NCI-H1436 treated with DMSO at 0.1 percent for 48 hours (cell line): ENCODE measurements around the gene TEDDM1.
"Not testable (repeated sequence)": the region's sequence is repeated elsewhere in the genome, so short reads cannot be mapped to it uniquely, and the experiment has no call there.

Experiments used
- DNase-seq: peaks from one replicate; lab custom pipeline; 2025; lab: John Stamatoyannopoulos, UW

The TEDDM1 gene, protein sequence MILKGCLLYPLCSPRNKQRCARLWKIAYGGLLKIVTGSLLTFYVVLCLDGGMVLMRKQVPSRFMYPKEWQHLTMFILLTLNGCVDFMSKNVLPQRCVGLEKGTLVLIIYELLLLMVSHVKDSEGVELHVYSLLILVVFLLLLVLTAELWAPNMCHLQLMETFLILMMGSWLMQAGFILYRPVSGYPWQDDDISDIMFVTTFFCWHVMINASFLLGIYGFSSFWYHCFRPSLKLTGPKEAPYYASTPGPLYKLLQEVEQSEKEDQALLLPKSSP

DNA sequence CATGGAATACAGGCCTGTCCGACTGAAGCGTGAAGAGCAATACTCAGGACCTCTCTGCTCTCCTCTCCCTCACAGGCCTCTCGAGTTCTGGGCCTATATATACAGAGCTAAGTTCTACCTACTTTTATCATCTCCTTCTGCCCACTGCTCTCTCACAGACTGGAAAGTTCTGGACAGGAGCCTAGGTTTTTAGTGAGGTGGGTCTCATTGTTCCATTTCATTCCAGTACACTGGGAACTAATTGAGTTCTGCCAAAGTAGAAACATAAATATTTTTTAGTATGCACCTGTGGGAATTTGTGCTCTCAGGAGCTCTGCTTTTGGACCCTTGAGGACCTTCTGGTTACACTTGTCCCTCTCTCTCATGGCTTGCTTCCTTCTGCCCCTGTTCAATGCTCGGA lies at the start of gene TEDDM1:
Gene TEDDM1, minus strand, starts transcription at position 101 of the 400 bp plus-strand sequence. CDS start 182 bp downstream, outside the sequence.
- no peak for DNase-seq

DNA sequence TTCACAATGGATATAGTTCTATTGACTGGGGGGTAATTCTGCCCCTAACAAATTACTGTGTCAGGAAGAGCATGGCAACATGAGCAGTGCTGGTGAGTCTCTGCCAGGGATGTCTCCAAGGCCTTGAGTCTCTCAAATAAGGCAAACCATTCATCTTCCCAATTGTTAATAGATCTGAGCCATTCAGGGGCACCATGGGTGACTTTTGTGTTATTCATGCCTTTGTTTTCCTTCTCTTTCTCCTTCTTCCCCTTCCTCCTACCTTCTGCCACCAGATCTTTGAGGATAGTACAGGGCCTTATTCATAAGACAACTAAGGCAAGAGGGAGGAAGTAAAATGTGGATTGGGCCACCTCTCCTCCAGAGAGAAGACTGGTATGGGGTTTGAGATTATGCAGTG lies 49.6 kb upstream of the TEDDM1 start, which contains the start of gene RGSL1:
Gene RGSL1, plus strand, starts transcription at position 60 of the 400 bp plus-strand sequence. Its CDS starts 20 bp downstream, at position 80.
- DNase-seq, result no peak

DNA sequence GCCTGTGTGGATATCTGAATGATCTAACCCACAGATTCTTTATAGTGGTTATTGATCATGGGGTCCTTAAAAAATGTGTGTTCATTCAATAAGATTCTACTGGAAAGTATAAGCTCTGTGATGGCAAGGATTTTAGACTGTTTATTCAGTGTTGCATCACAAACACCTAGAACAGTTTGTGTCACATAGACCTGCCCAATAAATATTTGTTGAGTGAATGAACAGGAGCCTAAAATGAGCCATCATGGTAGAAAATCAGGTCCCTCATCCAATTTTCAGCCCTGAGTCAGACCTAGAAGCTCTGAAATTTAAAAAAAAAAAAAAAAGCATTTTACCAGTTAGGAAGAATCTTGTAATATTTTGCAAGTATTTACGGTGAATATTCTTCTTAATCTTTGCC lies 47.2 kb upstream of the TEDDM1 start:
- no peak for DNase-seq

DNA sequence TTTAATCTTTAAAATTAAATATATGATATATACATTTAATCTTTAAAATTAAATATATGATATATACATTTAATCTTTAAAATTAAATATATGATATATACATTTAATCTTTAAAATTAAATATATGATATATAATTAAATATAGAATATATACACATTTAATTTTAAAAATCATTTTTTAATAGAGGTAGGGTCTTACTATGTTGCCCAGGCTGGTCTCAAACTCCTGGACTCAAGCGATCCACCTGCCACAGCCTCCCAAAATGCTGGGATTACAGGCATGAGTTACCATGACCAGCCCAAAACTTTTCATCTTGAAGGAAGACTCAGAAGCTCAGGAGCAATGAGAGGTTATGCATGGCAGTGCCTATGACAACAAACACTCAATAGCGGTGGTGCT lies 46.7 kb upstream of the TEDDM1 start:
- DNase-seq, result not testable (repeated sequence)

DNA sequence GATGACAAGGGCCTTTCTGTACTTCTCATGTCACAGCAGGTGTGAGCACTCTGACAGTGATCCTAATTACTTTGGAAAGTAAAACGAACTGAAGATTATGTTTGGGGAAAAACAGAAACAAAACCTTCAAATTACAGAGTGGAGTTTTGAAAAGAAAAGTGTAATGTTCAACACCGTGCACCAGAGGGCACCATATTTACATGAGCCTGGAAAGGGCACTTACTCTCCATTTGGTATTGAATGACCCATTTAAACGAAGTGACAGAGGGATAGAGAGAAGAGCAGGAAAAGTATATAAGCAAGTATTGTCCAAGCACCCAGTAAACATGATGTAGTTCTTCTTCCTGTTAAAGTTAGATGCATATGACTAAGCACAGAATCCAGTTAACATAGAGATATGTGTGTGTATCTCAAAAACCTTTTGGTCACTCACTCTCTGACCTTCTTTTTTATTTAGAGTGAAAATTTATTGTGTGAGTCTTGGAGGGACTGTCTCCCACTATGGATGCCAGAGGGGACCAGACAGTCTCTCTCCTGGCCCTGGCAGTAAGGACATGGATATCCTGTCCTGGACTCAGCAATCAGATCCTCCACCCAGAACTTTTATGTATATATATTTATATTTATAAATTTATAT lies 45.7 kb upstream of the TEDDM1 start:
- DNase-seq, result peak; percentile 71

DNA sequence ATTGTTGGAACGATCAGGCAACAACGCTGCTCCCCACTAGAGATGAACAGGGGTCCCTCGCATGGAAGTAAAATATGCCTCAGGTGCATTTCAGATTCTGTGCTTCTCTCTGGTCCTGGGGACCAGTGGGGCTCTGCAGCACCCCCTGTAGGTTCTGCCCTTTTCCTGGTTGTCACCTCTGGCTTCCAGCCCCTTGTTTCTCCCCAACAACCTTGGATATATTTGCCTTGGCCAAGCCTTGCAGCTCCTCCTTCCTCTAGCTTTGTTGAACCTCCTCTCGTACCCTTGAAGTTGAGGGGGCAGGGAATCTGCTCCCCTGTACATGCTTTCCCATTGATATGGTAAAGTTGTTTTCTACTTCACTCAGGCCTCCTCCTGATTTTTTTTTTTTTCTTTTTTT lies 44.0 kb upstream of the TEDDM1 start:
- DNase-seq, result no peak

DNA sequence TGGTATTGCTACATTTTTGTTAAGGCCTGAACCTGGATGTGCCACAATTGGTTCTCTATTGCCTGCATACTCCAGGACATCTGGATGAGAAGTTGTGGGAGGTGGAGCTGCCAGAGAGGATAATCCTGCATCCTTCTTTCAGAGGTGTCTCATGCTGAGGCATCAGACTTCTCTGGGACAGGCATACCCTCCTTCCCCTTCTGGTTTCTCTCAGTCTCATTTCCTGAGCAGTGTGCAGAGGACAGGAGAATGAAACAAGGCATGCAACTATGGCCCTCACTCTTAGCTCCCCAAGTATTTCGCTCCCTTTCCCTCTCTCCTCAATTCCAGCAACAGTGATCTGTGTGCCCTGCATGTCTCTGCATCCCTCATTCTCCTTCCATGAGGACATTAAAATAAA lies 41.9 kb upstream of the TEDDM1 start:
- no peak for DNase-seq

DNA sequence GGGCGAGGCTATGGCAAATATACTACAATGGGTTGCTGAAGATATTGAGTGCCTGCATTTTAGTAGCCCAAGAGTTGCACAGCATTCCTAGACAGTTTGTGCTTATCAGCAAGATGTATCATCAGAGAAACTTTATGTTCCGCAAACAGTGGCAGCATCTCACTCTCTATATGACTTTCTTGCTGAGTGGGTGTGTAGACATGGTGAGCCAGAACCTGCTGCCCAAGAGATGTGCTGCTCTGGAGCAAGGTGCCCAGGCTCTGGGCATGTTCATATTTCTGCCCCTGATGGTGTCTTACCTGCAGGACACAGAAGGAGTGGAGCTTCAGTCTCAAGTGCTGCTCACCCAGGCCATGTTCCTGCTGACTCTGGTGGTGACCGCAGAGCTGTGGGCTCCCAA lies 41.3 kb upstream of the TEDDM1 start:
- no peak for DNase-seq

DNA sequence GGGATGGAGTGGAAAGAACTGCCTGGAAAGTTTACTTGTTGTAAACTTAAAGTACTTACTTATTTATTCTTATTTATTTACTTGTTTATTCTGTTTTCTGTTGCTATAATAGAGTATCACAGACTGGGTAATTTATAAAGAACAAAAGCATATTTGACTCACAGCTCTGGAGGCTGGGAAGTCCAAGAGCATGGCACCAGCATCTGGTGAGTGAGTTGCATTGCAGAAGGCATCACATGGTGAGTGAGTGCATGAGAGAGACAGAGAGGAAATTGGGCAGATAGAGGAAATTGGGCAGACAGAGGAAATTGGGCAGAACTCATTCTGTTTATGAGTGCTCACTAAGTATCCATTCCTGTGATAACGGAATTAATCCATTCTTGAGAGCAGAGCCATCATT lies 37.9 kb upstream of the TEDDM1 start:
- no peak for DNase-seq

DNA sequence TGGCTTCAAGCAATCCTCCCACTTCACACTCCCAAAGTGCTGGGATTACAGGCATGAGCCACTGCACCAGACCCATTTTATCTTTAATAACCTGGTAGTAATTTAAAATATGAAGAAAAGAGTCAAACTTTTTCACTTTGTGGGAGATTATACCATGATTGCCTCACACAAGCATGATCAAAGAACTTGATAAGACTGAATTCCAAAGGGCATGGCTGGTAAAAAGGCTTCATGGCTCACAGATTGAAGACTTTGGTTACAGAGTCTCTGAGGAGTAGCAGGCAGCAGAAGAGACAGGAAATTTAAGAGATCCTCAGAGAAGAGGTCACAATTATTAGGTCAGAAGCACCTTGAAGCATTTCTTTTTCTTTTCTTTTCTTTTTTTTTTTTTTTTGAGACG lies 33.1 kb upstream of the TEDDM1 start:
- DNase-seq, result no peak

DNA sequence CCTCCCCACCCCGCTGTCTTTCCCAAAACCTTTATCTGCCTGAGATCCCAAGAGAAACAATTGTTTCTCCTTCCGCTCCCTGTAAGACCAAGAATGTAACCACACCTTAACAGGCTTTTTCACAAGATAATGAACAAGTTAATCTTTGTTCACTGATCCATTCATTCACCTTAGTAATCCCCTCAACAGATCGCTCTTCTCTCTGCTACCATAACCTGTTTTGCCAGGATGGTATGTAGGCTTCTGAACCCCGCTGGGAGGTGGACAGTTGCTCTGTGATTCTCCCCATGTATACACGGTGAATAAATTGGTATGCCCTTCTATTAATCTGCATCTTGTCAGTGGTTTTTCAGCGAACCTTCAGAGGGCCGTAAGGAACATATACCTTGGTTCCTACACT lies 30.8 kb upstream of the TEDDM1 start:
- no peak for DNase-seq

DNA sequence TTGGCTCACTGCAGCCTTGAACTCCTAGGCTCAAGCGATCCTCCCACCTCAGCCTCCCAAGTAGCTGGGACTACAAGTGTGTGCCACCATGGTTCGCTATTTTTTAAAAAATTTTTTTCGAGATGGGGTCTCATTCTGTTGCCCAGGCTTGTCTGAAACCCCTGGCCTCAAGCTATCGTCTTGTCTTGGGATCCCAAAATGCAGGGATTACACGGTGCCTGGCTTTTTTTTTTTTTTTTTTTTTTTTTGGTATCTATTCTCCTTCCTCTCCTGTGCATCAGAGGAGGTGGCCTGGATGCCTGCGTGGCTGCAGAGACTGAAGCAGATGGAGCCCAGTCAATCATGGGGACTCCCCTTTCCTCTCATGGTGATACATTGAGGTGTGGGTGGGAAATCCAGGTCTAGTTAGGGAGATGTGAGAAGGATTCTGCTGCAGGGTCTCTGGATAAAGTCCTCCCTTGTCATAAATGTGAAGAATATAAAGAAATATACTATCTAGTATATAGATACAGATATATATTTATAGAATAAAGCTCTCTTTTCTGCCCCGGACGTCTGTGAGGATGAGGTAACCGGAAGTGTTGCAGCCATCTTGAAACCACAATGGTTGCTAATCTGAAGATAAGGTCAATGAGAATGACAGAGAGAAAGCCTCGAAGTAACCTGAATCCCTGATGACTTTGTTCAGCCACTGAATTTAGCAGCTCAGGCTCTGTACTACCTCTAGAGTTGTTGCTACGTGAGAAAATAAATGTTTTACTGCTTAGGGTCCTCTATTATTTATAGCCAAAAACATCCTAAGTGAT lies 30.0 kb upstream of the TEDDM1 start:
- no peak for DNase-seq

DNA sequence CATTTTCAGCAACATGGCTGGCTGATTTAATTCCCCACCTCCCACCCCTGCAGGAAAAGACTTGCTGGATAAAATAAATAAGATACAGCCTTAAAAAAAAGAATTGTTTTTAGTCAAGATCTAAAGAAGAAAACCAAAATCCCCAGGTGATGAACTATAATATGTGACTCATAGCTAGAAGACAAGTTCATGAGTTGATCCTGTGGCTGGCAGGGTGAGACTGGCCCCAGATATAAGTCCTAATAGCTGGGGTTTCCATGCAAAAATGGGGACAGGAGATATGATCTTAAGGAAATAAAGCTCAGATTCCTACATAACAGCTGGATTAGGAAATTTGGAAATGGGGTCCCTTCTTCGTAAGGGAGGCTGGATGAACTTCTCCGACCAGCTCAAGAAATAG lies 27.6 kb upstream of the TEDDM1 start:
- no peak for DNase-seq

DNA sequence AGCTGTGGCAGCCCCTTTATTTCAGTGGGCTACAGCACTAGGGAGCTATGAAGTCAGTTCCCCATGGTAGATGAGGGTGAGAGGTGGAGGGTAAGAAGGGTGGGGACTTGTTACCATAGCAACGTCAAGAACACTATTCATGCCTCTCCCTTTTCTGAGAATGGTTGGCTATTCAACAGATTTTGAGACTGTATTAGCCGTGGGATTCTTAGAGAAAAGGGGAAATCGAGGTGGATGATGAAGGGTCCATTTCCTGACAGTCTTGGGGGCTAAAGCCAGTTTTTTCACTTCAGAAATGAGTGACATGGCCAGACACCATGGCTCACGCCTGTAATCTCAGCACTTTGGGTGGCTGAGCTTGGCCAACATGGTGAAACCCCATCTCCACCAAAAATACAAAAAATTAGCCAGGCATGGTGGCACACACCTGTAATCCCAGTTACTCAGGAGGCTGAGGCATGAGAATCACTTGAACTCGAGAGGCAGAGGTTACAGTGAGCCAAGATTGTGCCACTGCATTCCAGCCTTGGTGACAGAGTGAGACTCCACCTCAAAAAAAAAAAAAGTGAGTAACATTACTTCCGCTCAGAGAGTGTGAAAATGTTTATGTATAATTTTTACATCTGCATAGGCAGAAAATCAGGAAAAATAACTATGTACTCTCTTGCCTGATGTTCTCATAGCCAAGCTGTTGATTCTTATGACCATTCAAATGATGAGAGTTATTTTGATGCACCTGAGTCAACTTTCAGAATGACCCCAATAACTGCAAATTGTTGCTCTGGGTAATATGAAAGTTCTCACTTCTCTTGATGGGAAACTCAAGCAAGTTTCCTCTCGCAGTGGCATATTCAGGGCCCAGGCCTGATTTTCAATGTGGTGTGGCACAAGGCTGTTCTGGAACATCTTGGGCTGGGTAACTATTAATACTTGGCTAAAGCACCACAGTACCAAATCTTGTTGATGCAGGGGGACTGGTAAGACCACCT lies 26.3 kb upstream of the TEDDM1 start:
- DNase-seq, result no peak

DNA sequence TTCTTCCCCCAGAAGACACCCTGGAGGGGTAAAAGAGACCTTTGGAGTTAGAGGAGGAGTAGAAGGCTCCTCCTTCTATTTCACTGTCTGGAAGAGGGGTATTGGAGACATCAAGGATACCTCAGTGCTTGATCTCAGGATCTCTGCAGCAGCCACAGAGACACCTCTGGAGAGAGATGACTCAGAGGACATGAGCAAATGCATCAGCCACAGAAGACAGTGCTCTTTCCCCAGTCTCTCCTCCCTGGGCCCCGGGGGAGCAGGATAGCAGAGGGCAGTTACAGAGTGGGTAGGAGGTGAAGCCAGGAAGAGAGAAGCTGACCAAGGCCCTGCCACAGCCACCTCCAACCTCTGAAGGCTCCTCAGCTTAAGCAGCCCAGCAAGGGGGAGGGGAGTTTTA lies 15.3 kb upstream of the TEDDM1 start:
- DNase-seq, result no peak

DNA sequence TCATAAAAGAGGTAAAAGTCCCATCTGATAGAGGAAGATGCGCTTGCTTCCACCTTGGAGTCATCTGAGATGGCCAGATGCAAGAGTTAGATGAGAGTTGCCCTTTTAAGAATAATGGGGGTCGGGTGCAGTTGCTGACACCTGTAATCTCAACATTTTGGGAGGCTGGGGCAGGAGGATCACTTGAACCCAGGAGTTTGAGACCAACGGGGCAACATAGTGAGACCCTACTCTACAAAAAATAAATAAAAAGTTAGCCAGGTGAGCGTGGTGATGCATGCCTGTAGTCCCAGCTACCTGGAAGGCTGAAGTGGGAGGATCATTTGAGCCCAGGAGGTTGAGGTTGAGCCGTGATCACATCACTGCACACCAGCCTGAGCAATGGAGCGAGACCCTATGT lies 13.5 kb upstream of the TEDDM1 start:
- DNase-seq, result no peak

DNA sequence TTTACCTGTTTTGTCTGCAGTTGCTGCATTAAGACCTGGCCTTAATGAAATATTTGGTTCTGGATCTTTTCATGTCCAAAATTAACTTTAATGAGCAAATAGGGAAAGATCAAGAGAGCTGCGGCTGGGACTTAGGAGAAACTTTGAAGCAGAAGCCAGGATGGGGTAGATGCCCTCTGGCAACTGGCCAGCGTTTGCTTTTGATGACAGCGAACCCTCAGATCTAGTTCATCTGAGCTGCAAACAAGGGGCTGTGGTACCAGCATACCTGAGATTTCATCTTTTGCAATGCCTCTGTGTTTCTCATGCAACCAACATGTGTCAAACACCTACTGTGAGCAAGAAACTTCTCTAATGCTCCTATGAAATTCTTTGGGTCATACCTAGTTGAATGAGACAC lies 13.0 kb upstream of the TEDDM1 start:
- DNase-seq, result no peak

DNA sequence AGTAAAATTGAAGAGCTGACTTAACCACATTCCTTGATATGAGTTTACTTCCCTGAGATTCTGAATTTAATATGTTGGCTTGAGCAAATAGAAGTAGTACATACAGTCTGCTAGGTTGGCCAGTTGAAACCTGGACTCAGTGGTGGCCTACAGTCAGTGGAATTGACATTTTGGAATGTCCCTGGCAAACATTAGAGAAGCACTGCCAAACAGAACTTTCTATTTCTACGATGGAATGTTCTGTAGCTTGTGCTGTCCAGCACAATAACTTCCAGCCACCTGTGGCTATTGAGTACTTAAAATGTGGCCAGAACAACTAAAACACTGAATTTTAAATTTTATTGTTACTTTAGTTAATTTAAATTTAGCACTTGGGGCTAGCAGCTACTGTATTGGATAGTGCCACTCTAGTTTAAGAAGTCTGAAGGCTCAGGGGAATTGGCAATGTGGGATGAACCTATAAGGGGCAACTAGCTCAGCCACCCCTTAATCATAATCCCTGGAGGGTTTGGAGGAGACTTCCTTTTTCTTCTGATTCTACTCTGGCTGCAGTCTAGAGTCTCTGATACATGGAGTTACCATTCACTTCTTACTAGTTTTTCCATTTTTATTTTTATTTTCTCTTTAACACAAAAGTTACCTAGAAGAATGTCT lies 10.3 kb upstream of the TEDDM1 start:
- DNase-seq, result no peak

DNA sequence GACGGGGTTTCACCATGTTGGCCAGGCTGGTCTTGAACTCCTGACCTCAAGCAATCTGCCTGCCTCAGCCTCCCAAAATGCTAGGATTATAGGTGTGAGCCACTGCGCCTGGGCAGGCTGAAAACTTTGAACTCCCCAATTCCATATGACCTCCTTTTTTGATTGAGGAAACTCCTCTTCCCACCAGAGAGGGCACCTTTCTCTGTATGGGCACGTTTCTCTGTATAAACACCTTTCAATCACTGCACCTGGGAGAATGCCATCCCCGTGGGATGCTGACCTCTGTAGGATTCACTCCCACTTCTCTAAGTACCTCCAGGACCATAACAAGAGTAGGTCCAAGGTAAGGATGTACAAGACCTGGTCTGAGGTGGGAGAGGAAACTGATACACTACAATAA lies 9.7 kb upstream of the TEDDM1 start:
- no peak for DNase-seq

DNA sequence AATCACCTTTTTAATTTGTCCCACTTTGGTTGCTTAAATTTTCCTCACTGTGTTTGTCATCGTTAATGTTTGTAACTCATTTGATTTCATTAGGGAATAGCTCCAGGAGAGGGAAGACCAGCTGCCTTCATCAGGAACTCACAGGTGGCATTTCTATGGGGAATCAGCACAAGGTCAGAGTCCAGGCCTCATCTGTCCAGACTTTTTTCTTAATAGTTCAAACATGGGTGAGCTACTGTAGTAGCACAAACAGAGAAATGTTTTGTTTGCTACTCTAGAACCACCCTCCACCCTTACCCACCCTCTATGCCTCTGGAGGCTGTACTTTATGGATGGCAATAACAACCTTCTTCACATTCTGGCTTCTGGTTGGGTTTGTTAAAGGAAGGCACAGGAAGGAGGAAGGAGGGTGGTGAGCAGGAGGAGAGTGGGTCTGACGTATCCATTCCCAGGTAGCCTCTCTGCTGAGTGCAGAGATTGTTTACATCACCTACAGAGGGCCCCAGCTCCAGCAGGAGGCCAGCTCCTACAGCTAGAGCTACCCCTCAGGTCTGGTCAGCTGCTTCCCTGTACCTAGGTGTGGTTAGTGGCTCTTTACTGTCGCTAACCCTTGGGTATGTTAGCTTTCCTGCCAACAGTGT lies 8.1 kb upstream of the TEDDM1 start:
- no peak for DNase-seq

DNA sequence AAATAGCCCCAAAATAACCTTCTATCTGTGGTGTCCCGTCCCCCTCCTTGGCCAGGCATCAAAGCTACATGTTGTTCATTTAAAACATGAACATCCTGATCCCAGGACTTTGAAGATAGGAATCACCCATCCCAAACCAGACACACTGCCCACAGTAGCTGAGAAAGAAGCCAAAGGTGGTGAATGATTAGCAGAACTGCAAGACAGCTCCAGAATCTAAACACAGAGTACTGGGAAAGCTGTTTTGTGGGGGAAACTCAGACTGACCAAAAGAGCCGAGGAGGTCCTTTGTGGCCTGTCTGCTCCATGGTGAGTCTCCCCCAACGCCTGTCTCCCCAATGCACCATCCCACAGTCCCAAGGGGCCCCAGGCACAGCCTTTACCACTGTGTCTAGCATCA lies 7.3 kb upstream of the TEDDM1 start:
- no peak for DNase-seq
